GM12878 (cell line): ENCODE measurements around the gene SULT1A1. TPM values are rescaled to one million over a fixed set of nuclear protein-coding genes. Genes with fewer than 3 reads are reported as not detected.

Experiments used
- ATAC-seq: fragments of 200-7000 bp; cut with Tn5 transposase; 3 replicates; pipeline ENCODE4 v1.9.1; 2020; ENCODE audit warnings: mild to moderate bottlenecking, moderate library complexity
- BruUV-seq: library from RNA; stranded (reverse); fragments of 400-500 nt; replicated peaks from 2 replicates; lab custom pipeline; 2021; lab: Mats Ljungman, UMichigan
- CTCF ChIA-PET: fragments of 300-600 bp; sonication (Branson Sonifier 250); formaldehyde crosslinking; extraction: SDS; loops from one replicate; lab custom pipeline; 2021; ENCODE audit warnings: inconsistent platforms; lab: Yijun Ruan, JAX
- POLR2A ChIA-PET: fragments of 350-600 bp; formaldehyde crosslinking; extraction: SDS; loops from one replicate; lab custom pipeline; 2021; ENCODE audit warnings: inconsistent platforms; lab: Charles Lee
- RAD21 ChIA-PET: fragments of 300-600 bp; sonication (Branson Sonifier 250); formaldehyde crosslinking; loops from one replicate; lab custom pipeline; 2023; ENCODE audit warnings: antibody characterized with exemption; ENCODE audit not compliant: unreplicated experiment; lab: Charles Lee
- SMC1A ChIA-PET: fragments of 300-600 bp; sonication (Branson Sonifier 250); formaldehyde crosslinking; loops from one replicate; lab custom pipeline; 2023; ENCODE audit not compliant: unreplicated experiment, uncharacterized antibody; lab: Charles Lee
- DNase-seq: peaks from one replicate; pipeline ENCODE4 v3.0.0-alpha.2; 2011; ENCODE audit warnings: low read depth, low spot score
- FAIRE-seq: peaks from 3 replicates; lab custom pipeline; 2011; peaks lifted over from hg19 to GRCh38; lab: Jason Lieb, UNC
- H2AFZ ChIP-seq: 2 replicates; pipeline ENCODE4 v1.6.0; 2011; ENCODE audit warnings: low read depth, low read length, control low read depth; ENCODE audit not compliant: control insufficient read depth
- H3K27ac ChIP-seq: 2 replicates; pipeline ENCODE4 v1.5.1; 2011; ENCODE audit warnings: control low read depth; ENCODE audit not compliant: control insufficient read depth, insufficient read depth
- H3K27me3 ChIP-seq, 2 experiments: replicated peaks in 1 of 2; 2 replicates each; pipeline versions ENCODE4 v1.6.0 to v1.6.1; 2011; ENCODE audit warnings: low read length in 1 of 2; ENCODE audit not compliant: control insufficient read depth in 2 of 2, insufficient read depth in 2 of 2
- H3K36me3 ChIP-seq, 2 experiments: 2 replicates each; pipeline ENCODE4 v1.5.1; 2011; ENCODE audit warnings: low read length in 1 of 2; ENCODE audit not compliant: control insufficient read depth in 2 of 2, insufficient read depth in 2 of 2
- H3K4me1 ChIP-seq: 2 replicates; pipeline ENCODE4 v1.6.1; 2011; ENCODE audit warnings: mild to moderate bottlenecking, low read length, moderate library complexity, mixed read lengths; ENCODE audit not compliant: control insufficient read depth, insufficient read depth
- H3K4me2 ChIP-seq: 2 replicates; pipeline ENCODE4 v1.6.0; 2011; ENCODE audit warnings: control low read depth; ENCODE audit not compliant: control insufficient read depth, insufficient read depth
- H3K4me3 ChIP-seq: fragments of 200-600 bp; sonication (generic); 2 replicates; pipeline ENCODE4 v1.5.1; 2016
- H3K79me2 ChIP-seq: 2 replicates; pipeline ENCODE4 v1.6.0; 2011; ENCODE audit warnings: low read length; ENCODE audit not compliant: control insufficient read depth, insufficient read depth
- H3K9ac ChIP-seq: 2 replicates; pipeline ENCODE4 v1.8.0; 2011; ENCODE audit warnings: low read length, control low read depth, mixed read lengths; ENCODE audit not compliant: control insufficient read depth, insufficient read depth
- H3K9me3 ChIP-seq: replicated peaks from 3 replicates; pipeline ENCODE4 v1.5.1; 2011; ENCODE audit warnings: mild to moderate bottlenecking, low read length; ENCODE audit not compliant: control insufficient read depth, insufficient read depth
- H4K20me1 ChIP-seq: 2 replicates; pipeline ENCODE4 v1.6.0; 2011; ENCODE audit not compliant: control insufficient read depth, insufficient read depth
- BACH1 ChIP-seq: fragments of 450-650 bp; IDR thresholded peaks from 2 replicates; pipeline ENCODE4 v1.6.1; 2017; ENCODE audit warnings: mild to moderate bottlenecking, borderline replicate concordance
- EED ChIP-seq: sonication (generic); IDR thresholded peaks from 2 replicates; pipeline ENCODE4 v1.6.1; 2016; ENCODE audit warnings: antibody characterized with exemption, low read depth
- HDAC2 ChIP-seq: fragments of 200-600 bp; sonication (generic); IDR thresholded peaks from 2 replicates; pipeline ENCODE4 v1.6.1; 2017
- HDAC6 ChIP-seq: fragments of 200-600 bp; sonication (generic); IDR thresholded peaks from one replicate; pipeline ENCODE4 v1.8.0; 2017; ENCODE audit warnings: antibody characterized with exemption; ENCODE audit not compliant: unreplicated experiment
- NRF1 ChIP-seq: conservative IDR thresholded peaks from 2 replicates; pipeline ENCODE4 v1.6.1; 2011; ENCODE audit warnings: mild to moderate bottlenecking, low read depth, low read length, improper control_type of control experiment
- PAX5 ChIP-seq: IDR thresholded peaks from 2 replicates; pipeline ENCODE4 v1.6.1; 2011; ENCODE audit warnings: low read depth, low read length, borderline replicate concordance
- RBBP5 ChIP-seq: fragments of 200-600 bp; sonication (generic); conservative IDR thresholded peaks from 2 replicates; pipeline ENCODE4 v1.6.1; 2016
- RUNX3 ChIP-seq: IDR thresholded peaks from 2 replicates; pipeline ENCODE4 v1.6.1; 2012; ENCODE audit warnings: low read length, inconsistent platforms
- SUPT20H ChIP-seq: IDR thresholded peaks from 2 replicates; pipeline ENCODE4 v1.6.1; 2011; ENCODE audit warnings: low read depth, mild to moderate bottlenecking, low read length, moderate library complexity, borderline replicate concordance; ENCODE audit not compliant: control insufficient read depth
- WGBS: methylation state at CpG from one replicate; pipeline ENCODE4 v1.1.6; 2016; ENCODE audit warnings: low lambda C conversion rate; ENCODE audit not compliant: insufficient replicate concordance, insufficient coverage; ENCODE audit errors: missing lambda C conversion rate; 5-methylcytosine and 5-hydroxymethylcytosine counted together
- in situ Hi-C: fragments of 300-500 bp; cut with MboI; formaldehyde crosslinking; loops from 9 replicates; pipeline ENCODE4 v1.14.3; 2018; ENCODE audit warnings: mixed read lengths
- intact Hi-C: fragments of 100-400 bp; cut with micrococcal nuclease; formaldehyde crosslinking; loops from one replicate; pipeline ENCODE4 v1.14.2; 2022; ENCODE audit not compliant: unreplicated experiment
- polyA plus RNA-seq, 11 experiments: library from polyadenylated mRNA; depleted of rRNA in 4 of 11; unstranded in 6 of 11; stranded (reverse) in 5 of 11; fragments of >200 nt; fragmentation: Nextera tagmentation in 4 of 11; fragmentation: Illumina TruSeq in 1 of 11; extraction: Ambion mirVana in 4 of 11; extraction: Trizol in 1 of 11; gene quantifications; 1 replicate in 1 of 11; 2 replicates in 10 of 11; pipeline versions ENCODE4 v1.2.1 to v1.2.3, GENCODE V29; 2011 to 2016; ENCODE audit warnings: inconsistent platforms in 2 of 11, missing spikeins in 2 of 11, low read depth in 1 of 11
- total RNA-seq, 4 experiments: library from RNA; depleted of rRNA in 3 of 4; stranded (reverse); fragments of >200 nt in 3 of 4; fragmentation: Illumina TruSeq in 1 of 4; extraction: Trizol in 1 of 4; gene quantifications; 2 replicates each; pipeline versions ENCODE4 v1.2.1 to v1.2.3, GENCODE V29; 2013 to 2021
- TF ChIP-seq, protein P1 (sequence below): IDR thresholded peaks from 2 replicates; pipeline ENCODE4 v1.6.1; 2011; ENCODE audit warnings: borderline replicate concordance, low read depth, mild to moderate bottlenecking, moderate library complexity, low read length; ENCODE audit not compliant: insufficient read depth, poor library complexity, severe bottlenecking
- TF ChIP-seq, protein P2 (sequence below): IDR thresholded peaks from 2 replicates; pipeline ENCODE4 v1.6.1; 2011; ENCODE audit warnings: mild to moderate bottlenecking, low read depth, low read length, moderate library complexity; ENCODE audit not compliant: insufficient replicate concordance
- TF ChIP-seq, protein P3 (sequence below): IDR thresholded peaks from 2 replicates; pipeline ENCODE4 v1.6.1; 2012; ENCODE audit warnings: low read depth, low read length, improper control_type of control experiment
- TF ChIP-seq, protein P4 (sequence below): fragments of 450-650 bp; IDR thresholded peaks from 2 replicates; pipeline ENCODE4 v1.6.1; 2017; ENCODE audit warnings: mild to moderate bottlenecking, moderate library complexity
- TF ChIP-seq, protein P5 (sequence below): IDR thresholded peaks from 2 replicates; pipeline ENCODE4 v1.6.1; 2012; ENCODE audit warnings: low read depth, low read length, improper control_type of control experiment

The SULT1A1 gene
- total and polyA plus RNA-seq, 10 of the 15 experiments (the other 5 are each of a cell fraction or from before 2014, with no cell fraction given) = 0.03 to 1.5 (median 0.76) TPM; not detected in 1

DNA sequence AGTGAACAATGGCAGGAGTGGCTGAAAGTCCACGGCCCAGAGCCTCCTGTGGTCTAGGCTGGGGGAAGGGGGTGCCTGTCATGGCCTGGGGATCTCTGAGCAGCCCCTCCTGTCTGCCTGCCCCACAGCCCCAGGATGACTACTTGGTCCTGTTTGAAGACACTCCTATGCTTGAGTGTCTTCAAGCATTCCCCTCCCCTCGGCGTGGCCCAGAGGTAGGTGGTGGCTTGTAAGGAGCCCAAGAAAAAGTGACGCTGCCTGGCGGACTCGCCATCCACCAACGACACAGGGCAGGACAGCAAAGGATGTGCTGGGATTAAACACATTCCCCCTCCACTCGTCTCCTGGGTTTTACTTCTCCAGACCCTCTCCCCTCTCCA is 5.7 kb downstream of the SULT1A1 start (continued):
- TF ChIP-seq EED = no peak
- TF ChIP-seq, protein P1, sequence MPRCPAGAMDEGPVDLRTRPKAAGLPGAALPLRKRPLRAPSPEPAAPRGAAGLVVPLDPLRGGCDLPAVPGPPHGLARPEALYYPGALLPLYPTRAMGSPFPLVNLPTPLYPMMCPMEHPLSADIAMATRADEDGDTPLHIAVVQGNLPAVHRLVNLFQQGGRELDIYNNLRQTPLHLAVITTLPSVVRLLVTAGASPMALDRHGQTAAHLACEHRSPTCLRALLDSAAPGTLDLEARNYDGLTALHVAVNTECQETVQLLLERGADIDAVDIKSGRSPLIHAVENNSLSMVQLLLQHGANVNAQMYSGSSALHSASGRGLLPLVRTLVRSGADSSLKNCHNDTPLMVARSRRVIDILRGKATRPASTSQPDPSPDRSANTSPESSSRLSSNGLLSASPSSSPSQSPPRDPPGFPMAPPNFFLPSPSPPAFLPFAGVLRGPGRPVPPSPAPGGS = no peak

DNA sequence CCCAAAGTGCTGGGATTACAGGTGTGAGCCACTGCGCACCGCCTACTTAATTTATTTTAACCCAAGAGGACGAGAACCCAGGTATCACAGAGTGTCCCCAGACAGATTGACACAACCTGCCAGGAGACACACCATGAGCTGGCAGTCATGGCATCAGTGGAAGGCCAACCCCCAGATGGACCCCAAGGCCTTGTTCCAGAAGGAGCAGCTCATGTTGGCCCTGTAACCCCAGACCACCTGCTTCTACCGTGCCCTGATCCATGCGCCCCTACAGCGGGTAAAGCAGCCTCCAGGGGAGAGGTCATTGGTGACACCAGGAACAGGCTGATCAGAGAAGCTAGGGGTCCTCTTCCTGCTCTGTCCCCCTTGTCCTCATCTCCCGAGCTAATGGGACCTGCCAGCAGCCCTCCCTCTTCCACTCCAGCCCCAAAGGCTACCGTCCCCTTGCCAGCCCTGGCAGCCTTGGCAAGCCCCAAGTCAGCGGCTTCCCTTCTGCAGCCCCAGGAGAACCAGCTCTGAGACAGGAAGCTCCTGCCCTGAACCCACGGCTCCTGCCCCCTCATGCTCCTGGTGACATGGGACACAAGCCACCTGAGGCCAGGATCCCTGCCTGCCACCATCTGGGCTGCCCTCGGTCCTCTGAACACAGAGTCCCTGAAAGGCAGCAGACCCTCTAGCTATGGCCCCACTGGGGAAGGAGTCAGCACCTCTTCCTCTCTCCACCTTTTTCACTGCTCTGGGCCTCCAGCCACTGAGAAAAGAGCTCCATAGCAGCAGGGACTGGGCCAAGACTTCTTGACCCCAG is 6.3 kb downstream of the SULT1A1 start:
- H3K9ac ChIP-seq = no peak overlapping the region
- no peaks in the 10 kb centered on the region for H3K9me3 ChIP-seq
- H3K36me3 ChIP-seq = no peaks in the 10 kb centered on the region
- RAD21 ChIA-PET = no interaction called here
- WGBS = 65% methylated on average over 11 of the region's 11 CpGs
- H4K20me1 ChIP-seq = no peaks in the 10 kb centered on the region
- no peaks in the 10 kb centered on the region for H3K4me1 ChIP-seq
- no TSS peak for BruUV-seq
- in situ Hi-C loops = no loop called here
- H2AFZ ChIP-seq = no peak overlapping the region
- DNase-seq (no peak), ATAC-seq (no peak), FAIRE-seq (no peak)
- no peak overlapping the region for H3K4me3 ChIP-seq
- CTCF ChIA-PET = no interaction called here
- POLR2A ChIA-PET = interaction anchor here (0.5 kb wide), 1 partner anchor 21 kb away, joined by 3 read pairs; no protein-coding TSS in a partner anchor
- intact Hi-C loops = no loop called here
- no peaks in the 10 kb centered on the region for H3K79me2 ChIP-seq
- no peaks in the 10 kb centered on the region; a peak in 1 of 4 replicates for H3K27me3 ChIP-seq
- SMC1A ChIA-PET = no interaction called here
- no peak overlapping the region for H3K27ac ChIP-seq
- H3K4me2 ChIP-seq = no peak overlapping the region
- TF ChIP-seq PAX5 (no peak), RUNX3 (no peak), NRF1 (no peak), RBBP5 (no peak), HDAC6 (no peak), SUPT20H (no peak), BACH1 (no peak), HDAC2 (no peak)
- TF ChIP-seq, protein P2, sequence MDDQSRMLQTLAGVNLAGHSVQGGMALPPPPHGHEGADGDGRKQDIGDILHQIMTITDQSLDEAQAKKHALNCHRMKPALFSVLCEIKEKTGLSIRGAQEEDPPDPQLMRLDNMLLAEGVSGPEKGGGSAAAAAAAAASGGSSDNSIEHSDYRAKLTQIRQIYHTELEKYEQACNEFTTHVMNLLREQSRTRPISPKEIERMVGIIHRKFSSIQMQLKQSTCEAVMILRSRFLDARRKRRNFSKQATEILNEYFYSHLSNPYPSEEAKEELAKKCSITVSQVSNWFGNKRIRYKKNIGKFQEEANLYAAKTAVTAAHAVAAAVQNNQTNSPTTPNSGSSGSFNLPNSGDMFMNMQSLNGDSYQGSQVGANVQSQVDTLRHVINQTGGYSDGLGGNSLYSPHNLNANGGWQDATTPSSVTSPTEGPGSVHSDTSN = no peak
- TF ChIP-seq, protein P3, sequence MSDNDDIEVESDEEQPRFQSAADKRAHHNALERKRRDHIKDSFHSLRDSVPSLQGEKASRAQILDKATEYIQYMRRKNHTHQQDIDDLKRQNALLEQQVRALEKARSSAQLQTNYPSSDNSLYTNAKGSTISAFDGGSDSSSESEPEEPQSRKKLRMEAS = no peak
- TF ChIP-seq, protein P4, sequence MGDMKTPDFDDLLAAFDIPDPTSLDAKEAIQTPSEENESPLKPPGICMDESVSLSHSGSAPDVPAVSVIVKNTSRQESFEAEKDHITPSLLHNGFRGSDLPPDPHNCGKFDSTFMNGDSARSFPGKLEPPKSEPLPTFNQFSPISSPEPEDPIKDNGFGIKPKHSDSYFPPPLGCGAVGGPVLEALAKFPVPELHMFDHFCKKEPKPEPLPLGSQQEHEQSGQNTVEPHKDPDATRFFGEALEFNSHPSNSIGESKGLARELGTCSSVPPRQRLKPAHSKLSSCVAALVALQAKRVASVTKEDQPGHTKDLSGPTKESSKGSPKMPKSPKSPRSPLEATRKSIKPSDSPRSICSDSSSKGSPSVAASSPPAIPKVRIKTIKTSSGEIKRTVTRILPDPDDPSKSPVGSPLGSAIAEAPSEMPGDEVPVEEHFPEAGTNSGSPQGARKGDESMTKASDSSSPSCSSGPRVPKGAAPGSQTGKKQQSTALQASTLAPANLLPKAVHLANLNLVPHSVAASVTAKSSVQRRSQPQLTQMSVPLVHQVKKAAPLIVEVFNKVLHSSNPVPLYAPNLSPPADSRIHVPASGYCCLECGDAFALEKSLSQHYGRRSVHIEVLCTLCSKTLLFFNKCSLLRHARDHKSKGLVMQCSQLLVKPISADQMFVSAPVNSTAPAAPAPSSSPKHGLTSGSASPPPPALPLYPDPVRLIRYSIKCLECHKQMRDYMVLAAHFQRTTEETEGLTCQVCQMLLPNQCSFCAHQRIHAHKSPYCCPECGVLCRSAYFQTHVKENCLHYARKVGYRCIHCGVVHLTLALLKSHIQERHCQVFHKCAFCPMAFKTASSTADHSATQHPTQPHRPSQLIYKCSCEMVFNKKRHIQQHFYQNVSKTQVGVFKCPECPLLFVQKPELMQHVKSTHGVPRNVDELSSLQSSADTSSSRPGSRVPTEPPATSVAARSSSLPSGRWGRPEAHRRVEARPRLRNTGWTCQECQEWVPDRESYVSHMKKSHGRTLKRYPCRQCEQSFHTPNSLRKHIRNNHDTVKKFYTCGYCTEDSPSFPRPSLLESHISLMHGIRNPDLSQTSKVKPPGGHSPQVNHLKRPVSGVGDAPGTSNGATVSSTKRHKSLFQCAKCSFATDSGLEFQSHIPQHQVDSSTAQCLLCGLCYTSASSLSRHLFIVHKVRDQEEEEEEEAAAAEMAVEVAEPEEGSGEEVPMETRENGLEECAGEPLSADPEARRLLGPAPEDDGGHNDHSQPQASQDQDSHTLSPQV = no peak
- TF ChIP-seq, protein P5, sequence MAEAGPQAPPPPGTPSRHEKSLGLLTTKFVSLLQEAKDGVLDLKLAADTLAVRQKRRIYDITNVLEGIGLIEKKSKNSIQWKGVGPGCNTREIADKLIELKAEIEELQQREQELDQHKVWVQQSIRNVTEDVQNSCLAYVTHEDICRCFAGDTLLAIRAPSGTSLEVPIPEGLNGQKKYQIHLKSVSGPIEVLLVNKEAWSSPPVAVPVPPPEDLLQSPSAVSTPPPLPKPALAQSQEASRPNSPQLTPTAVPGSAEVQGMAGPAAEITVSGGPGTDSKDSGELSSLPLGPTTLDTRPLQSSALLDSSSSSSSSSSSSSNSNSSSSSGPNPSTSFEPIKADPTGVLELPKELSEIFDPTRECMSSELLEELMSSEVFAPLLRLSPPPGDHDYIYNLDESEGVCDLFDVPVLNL = no peak
